H1 (cell line): ENCODE data around the gene CNTN5. TPM values are rescaled to one million over a fixed set of nuclear protein-coding genes. Genes with fewer than 3 reads are reported as not detected.

Experiments used
- CTCF ChIA-PET: fragments of 300-600 bp; sonication (Branson Sonifier 250); formaldehyde crosslinking; loops from one replicate; lab custom pipeline; 2021; ENCODE audit not compliant: partially characterized antibody; lab: Charles Lee
- POLR2A ChIA-PET: fragments of 300-600 bp; sonication (Branson Sonifier 250); formaldehyde crosslinking; loops from one replicate; lab custom pipeline; 2021; ENCODE audit warnings: inconsistent platforms; ENCODE audit not compliant: partially characterized antibody; lab: Charles Lee
- DNase-seq, 2 experiments: peaks; one replicate each; pipeline versions ENCODE4 v3.0.0 to v3.0.0-alpha.2; 2010 to 2022; ENCODE audit warnings: low spot score in 2 of 2, low read depth in 1 of 2, mixed read lengths in 1 of 2
- FAIRE-seq: peaks from 2 replicates; lab custom pipeline; 2011; peaks lifted over from hg19 to GRCh38; lab: Jason Lieb, UNC
- H2AFZ ChIP-seq: 2 replicates; pipeline ENCODE4 v1.8.1; 2012; ENCODE audit warnings: low read length, inconsistent platforms
- H2AK5ac ChIP-seq: 2 replicates; pipeline ENCODE4 v1.6.1; 2013; ENCODE audit warnings: low read depth, low read length
- H2BK120ac ChIP-seq: replicated peaks from 2 replicates; pipeline ENCODE3; 2013; ENCODE audit warnings: low read depth, low read length, inconsistent platforms
- H2BK12ac ChIP-seq: 2 replicates; pipeline ENCODE4 v1.6.1; 2013; ENCODE audit warnings: low read depth, low read length
- H2BK15ac ChIP-seq: 2 replicates; pipeline ENCODE4 v1.6.1; 2013; ENCODE audit warnings: low read length
- H2BK20ac ChIP-seq: 2 replicates; pipeline ENCODE4 v1.6.1; 2013; ENCODE audit warnings: low read length
- H2BK5ac ChIP-seq: 2 replicates; pipeline ENCODE4 v1.6.1; 2013; ENCODE audit warnings: low read depth, low read length
- H3K14ac ChIP-seq: 2 replicates; pipeline ENCODE4 v1.6.1; 2013; ENCODE audit warnings: inconsistent platforms; ENCODE audit not compliant: insufficient read length
- H3K18ac ChIP-seq: 2 replicates; pipeline ENCODE4 v1.6.1; 2013; ENCODE audit warnings: low read length; ENCODE audit errors: extremely low read depth
- H3K23ac ChIP-seq: 2 replicates; pipeline ENCODE4 v1.6.1; 2013; ENCODE audit warnings: inconsistent platforms; ENCODE audit not compliant: insufficient read length
- H3K23me2 ChIP-seq: 2 replicates; pipeline ENCODE4 v1.6.1; 2013; ENCODE audit warnings: low read depth, low read length
- H3K27ac ChIP-seq: 2 replicates; pipeline ENCODE4 v1.6.1; 2011; ENCODE audit warnings: low read depth, low read length, inconsistent platforms
- H3K27me3 ChIP-seq, 4 experiments: replicated peaks in 1 of 4; 1 replicate in 1 of 4; 2 replicates in 3 of 4; pipeline versions ENCODE4 v1.6.1 to v1.8.1; 2011 to 2013; ENCODE audit warnings: low read length in 3 of 4, mild to moderate bottlenecking in 3 of 4, inconsistent platforms in 2 of 4, mixed read lengths in 2 of 4, moderate library complexity in 1 of 4; ENCODE audit not compliant: control insufficient read depth in 3 of 4, insufficient read depth in 3 of 4; ENCODE audit errors: extremely low read depth in 1 of 4
- H3K36me3 ChIP-seq, 4 experiments: 2 replicates each; pipeline versions ENCODE4 v1.6.1 to v1.8.1; 2011 to 2013; ENCODE audit warnings: mild to moderate bottlenecking in 4 of 4, low read length in 3 of 4, moderate library complexity in 2 of 4, control low read depth in 1 of 4, inconsistent platforms in 1 of 4; ENCODE audit not compliant: insufficient read depth in 4 of 4, control insufficient read depth in 2 of 4
- H3K4ac ChIP-seq: replicated peaks from 2 replicates; pipeline ENCODE3; 2013; ENCODE audit warnings: low read length, low read depth, mixed read lengths, inconsistent platforms; ENCODE audit not compliant: insufficient read length
- H3K4me1 ChIP-seq, 4 experiments: replicated peaks in 1 of 4; 1 replicate in 1 of 4; 2 replicates in 3 of 4; pipeline versions ENCODE4 v1.6.1 to v1.8.1; 2011 to 2013; ENCODE audit warnings: low read length in 3 of 4, inconsistent platforms in 2 of 4, mixed read lengths in 1 of 4; ENCODE audit not compliant: insufficient read depth in 4 of 4, control insufficient read depth in 3 of 4
- H3K4me2 ChIP-seq, 2 experiments: 2 replicates each; pipeline versions ENCODE4 v1.6.1 to v1.8.1; 2011 to 2013; ENCODE audit warnings: low read depth in 2 of 2, low read length in 2 of 2, control low read depth in 1 of 2, inconsistent platforms in 1 of 2, mild to moderate bottlenecking in 1 of 2; ENCODE audit not compliant: insufficient read depth in 1 of 2
- H3K4me3 ChIP-seq, 4 experiments: fragments of 200-600, 300-600 bp in 1 of 4; sonication (generic), shearing (Covaris generic), sonication (Bioruptor Twin) in 1 of 4; 2 replicates each; pipeline versions ENCODE4 v1.5.1 to v1.8.1; 2011 to 2016; ENCODE audit warnings: low read length in 4 of 4, low read depth in 3 of 4, control low read depth in 2 of 4, inconsistent platforms in 2 of 4, mild to moderate bottlenecking in 2 of 4, mixed read lengths in 1 of 4, moderate library complexity in 1 of 4; ENCODE audit not compliant: insufficient read depth in 2 of 4; ENCODE audit errors: extremely low read depth in 1 of 4
- H3K56ac ChIP-seq: replicated peaks from 2 replicates; pipeline ENCODE3; 2013; ENCODE audit warnings: low read depth, mild to moderate bottlenecking, mixed read lengths, low read length, inconsistent platforms; ENCODE audit not compliant: insufficient read length
- H3K79me1 ChIP-seq: 2 replicates; pipeline ENCODE4 v1.6.1; 2013; ENCODE audit warnings: low read depth, low read length, control low read depth
- H3K79me2 ChIP-seq, 2 experiments: 2 replicates each; pipeline versions ENCODE4 v1.6.1 to v1.8.1; 2012 to 2013; ENCODE audit warnings: low read length in 2 of 2, mild to moderate bottlenecking in 2 of 2, inconsistent platforms in 1 of 2; ENCODE audit not compliant: insufficient read depth in 2 of 2, control insufficient read depth in 1 of 2
- H3K9ac ChIP-seq, 4 experiments: replicated peaks in 1 of 4; 1 replicate in 1 of 4; 2 replicates in 3 of 4; pipeline versions ENCODE4 v1.6.1 to v1.8.1; 2011 to 2013; ENCODE audit warnings: low read depth in 3 of 4, low read length in 3 of 4, control low read depth in 2 of 4, mild to moderate bottlenecking in 2 of 4, moderate library complexity in 2 of 4, inconsistent platforms in 1 of 4; ENCODE audit errors: extremely low read depth in 1 of 4
- H3K9me3 ChIP-seq, 2 experiments: 2 replicates each; pipeline versions ENCODE4 v1.6.1 to v1.8.1; 2012 to 2013; ENCODE audit warnings: mild to moderate bottlenecking in 2 of 2, moderate library complexity in 2 of 2, control low read depth in 1 of 2, inconsistent platforms in 1 of 2, low read depth in 1 of 2, low read length in 1 of 2, mixed read lengths in 1 of 2; ENCODE audit not compliant: insufficient read depth in 2 of 2
- H4K20me1 ChIP-seq, 2 experiments: replicated peaks in 1 of 2; 2 replicates each; pipeline versions ENCODE3 to v1.8.1; 2011 to 2013; ENCODE audit warnings: inconsistent platforms in 2 of 2, low read length in 2 of 2, mild to moderate bottlenecking in 1 of 2; ENCODE audit not compliant: insufficient read depth in 2 of 2, control insufficient read depth in 1 of 2
- H4K5ac ChIP-seq: 2 replicates; pipeline ENCODE4 v1.6.1; 2013; ENCODE audit warnings: low read length, low read depth, mixed read lengths, inconsistent platforms; ENCODE audit not compliant: insufficient read length
- H4K8ac ChIP-seq: 2 replicates; pipeline ENCODE4 v1.8.0; 2013; ENCODE audit warnings: mild to moderate bottlenecking, moderate library complexity, low read length, inconsistent platforms; ENCODE audit not compliant: insufficient read depth; ENCODE audit errors: extremely low read depth
- H4K91ac ChIP-seq: replicated peaks from 2 replicates; pipeline ENCODE3; 2013; ENCODE audit warnings: low read length, mixed read lengths, inconsistent platforms; ENCODE audit not compliant: insufficient read length
- RXRA ChIP-seq: IDR thresholded peaks from 2 replicates; pipeline ENCODE4 v1.6.1; 2011; ENCODE audit warnings: low read depth, mild to moderate bottlenecking, low read length, moderate library complexity; ENCODE audit not compliant: insufficient read depth
- SIX5 ChIP-seq: IDR thresholded peaks from 2 replicates; pipeline ENCODE4 v1.6.1; 2011; ENCODE audit warnings: mild to moderate bottlenecking, low read depth, low read length
- WGBS, 2 experiments: shearing (Covaris generic) in 1 of 2; methylation state at CpG; one replicate each; pipeline versions ENCODE4 v1.1.6 to v1.1.7; 2013 to 2015; ENCODE audit warnings: low lambda C conversion rate in 2 of 2, mixed read lengths in 2 of 2, inconsistent platforms in 1 of 2, low coverage in 1 of 2, missing lambda C conversion rate in 1 of 2; ENCODE audit not compliant: insufficient replicate concordance in 2 of 2, insufficient coverage in 1 of 2, insufficient read length in 1 of 2; ENCODE audit errors: extremely low coverage in 1 of 2, missing lambda C conversion rate in 1 of 2; 5-methylcytosine and 5-hydroxymethylcytosine counted together
- polyA plus RNA-seq, 7 experiments: library from polyadenylated mRNA; depleted of rRNA in 3 of 7; stranded (reverse) in 5 of 7; unstranded in 2 of 7; fragments of >200 nt in 5 of 7; fragments of 200-250 nt in 2 of 7; gene quantifications; 1 replicate in 5 of 7; 2 replicates in 1 of 7; 4 replicates in 1 of 7; pipeline versions ENCODE4 v1.2.1 to v1.2.3, GENCODE V29; 2011 to 2013; ENCODE audit warnings: missing spikeins in 2 of 7, mixed read lengths in 2 of 7
- total RNA-seq: library from RNA; stranded (reverse); fragmentation: NEBNext Ultra II Directional; extraction: Animal tissue kit (Norgen Biotek cat#: 25700); gene quantifications from 2 replicates; pipeline ENCODE4 v1.2.1, GENCODE V29; 2021

CNTN5 gene
- total and polyA plus RNA-seq, 2 of the 8 experiments (the other 6 are each of a cell fraction or from before 2014, with no cell fraction given) = not detected

DNA sequence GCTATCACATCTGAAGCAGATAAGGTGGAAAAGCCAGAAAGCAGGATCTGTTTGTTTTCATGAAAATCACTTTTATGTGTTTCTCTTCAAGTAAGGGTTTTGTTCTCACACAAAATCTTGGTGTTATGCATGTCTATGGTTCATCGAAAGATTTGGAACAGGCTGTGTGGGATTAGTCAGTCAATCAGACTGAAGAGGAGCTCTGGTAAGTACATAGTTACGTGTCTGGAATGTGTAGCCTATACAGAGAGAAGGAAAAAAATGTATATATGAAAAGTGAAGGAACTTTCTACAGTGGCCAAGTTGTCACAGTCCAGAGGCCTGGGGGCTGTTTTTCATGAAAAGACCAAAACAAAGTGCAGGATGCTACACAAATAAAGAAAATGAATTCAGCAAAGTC lies 156.7 kb downstream of the CNTN5 start:
- no peak overlapping the region for H4K91ac ChIP-seq
- no peak overlapping the region for H2AFZ ChIP-seq
- POLR2A ChIA-PET = no interaction called here
- FAIRE-seq (no peak), DNase-seq (no peak)
- H3K18ac ChIP-seq = no peak overlapping the region
- no peaks in the 10 kb centered on the region for H3K23me2 ChIP-seq
- no peak overlapping the region for H3K14ac ChIP-seq
- no peaks in the 10 kb centered on the region for H3K36me3 ChIP-seq
- H4K8ac ChIP-seq = no peak overlapping the region
- H3K27ac ChIP-seq = no peak overlapping the region
- H3K79me2 ChIP-seq = no peaks in the 10 kb centered on the region
- H3K27me3 ChIP-seq = no peaks in the 10 kb centered on the region
- no peak overlapping the region for H2BK120ac ChIP-seq
- H2BK12ac ChIP-seq = no peak overlapping the region
- no peak overlapping the region for H2AK5ac ChIP-seq
- no peak overlapping the region for H2BK5ac ChIP-seq
- TF ChIP-seq RXRA (no peak), SIX5 (no peak)
- H4K20me1 ChIP-seq = no peaks in the 10 kb centered on the region
- no peaks in the 10 kb centered on the region for H3K9me3 ChIP-seq
- H3K9ac ChIP-seq = no peak overlapping the region
- WGBS, 2 experiments = 85% methylated on average over 2 of the region's 2 CpGs; no CpG with 5 or more reads in 1 of the 2 experiments
- no peaks in the 10 kb centered on the region for H3K79me1 ChIP-seq
- H4K5ac ChIP-seq = no peak overlapping the region
- H3K4me2 ChIP-seq = no peak overlapping the region
- CTCF ChIA-PET = interaction anchor here (0.7 kb wide), 1 partner anchor 1447 kb away, joined by 3 read pairs; no protein-coding TSS in a partner anchor
- no peak overlapping the region for H2BK15ac ChIP-seq
- no peak overlapping the region for H3K56ac ChIP-seq
- no peak overlapping the region for H3K23ac ChIP-seq
- no peak overlapping the region for H2BK20ac ChIP-seq
- no peak overlapping the region for H3K4ac ChIP-seq
- no peaks in the 10 kb centered on the region for H3K4me1 ChIP-seq
- H3K4me3 ChIP-seq = no peak overlapping the region
